HG03175 (cell line): ENCODE results near the gene REEP5.

Experiments used
- ATAC-seq: cut with Tn5 transposase; IDR thresholded peaks from one replicate; pipeline ENCODE4 v1.9.1; 2021; ENCODE audit warnings: mild to moderate bottlenecking, moderate library complexity; ENCODE audit not compliant: unreplicated experiment

Gene REEP5

DNA sequence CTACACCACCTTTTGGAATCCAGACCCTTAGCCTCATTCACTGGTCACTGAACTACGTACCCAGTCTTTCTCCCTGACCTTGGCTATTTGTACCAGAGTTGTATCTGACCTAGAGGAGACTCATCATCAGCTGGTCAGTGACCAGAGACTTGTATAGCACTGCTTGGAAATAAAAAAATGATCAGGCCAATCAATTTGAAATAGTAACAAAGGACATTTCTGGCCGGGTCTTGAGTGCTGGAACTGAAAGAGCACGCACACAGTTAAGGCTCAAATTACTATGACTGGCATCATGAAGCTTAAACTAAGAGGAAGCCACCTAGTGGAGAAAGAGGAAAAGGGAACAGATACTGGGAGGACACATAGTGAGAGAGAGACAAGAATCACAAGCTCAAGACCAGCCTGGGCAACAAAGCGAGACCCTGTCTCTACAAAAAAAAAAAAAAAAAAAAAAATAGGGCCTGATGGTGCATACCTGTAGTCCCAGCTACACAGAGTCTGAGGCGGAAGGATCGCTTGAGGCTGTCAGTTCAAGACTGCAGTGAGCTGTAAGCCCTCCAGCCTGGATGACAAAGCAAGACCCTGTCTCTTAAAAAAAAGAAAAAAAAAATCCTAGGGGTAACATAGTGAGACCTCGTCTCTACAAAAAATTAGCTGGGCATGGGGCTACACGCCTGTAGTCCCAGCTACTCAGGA is 73.8 kb downstream of the REEP5 start:
- peak; percentile 100 for ATAC-seq

DNA sequence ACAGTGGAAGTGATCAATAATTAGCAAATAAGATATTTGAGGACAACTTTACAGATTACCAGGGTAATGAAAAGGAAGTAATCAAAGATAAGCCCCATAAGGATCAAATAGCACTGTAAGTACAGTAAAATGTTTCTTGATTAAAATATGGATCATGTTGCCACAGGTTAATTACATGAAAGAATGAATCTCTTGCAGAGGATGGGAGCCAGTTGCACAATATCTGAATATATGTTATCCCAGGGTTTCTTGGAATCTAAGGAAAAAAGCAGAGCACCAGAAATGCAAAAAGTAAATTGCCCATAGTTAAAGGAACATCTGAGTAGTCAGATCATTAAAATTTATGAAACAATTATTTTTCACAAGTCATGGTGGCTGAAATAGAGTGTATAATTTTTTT is 74.7 kb downstream of the REEP5 start:
- no peak for ATAC-seq

DNA sequence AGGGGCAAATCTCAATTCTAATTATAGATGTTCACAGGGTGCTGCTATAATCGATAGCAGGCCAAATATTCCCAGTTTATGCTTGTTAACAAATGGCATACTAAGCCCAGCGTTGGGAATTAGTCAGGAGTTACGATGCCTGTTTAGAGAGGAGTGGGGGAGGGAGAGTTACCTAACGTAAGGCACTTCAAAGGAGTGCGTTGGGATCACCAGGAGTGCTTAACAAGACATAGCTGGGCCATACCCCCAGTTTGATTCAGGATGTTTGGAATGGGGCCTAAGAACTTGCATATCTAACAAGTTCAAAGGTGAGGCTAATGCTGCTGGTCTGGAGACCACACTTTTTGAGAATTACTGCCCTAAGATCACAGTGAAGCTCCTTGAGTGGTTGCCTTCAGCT is 75.5 kb downstream of the REEP5 start:
- no peak for ATAC-seq

DNA sequence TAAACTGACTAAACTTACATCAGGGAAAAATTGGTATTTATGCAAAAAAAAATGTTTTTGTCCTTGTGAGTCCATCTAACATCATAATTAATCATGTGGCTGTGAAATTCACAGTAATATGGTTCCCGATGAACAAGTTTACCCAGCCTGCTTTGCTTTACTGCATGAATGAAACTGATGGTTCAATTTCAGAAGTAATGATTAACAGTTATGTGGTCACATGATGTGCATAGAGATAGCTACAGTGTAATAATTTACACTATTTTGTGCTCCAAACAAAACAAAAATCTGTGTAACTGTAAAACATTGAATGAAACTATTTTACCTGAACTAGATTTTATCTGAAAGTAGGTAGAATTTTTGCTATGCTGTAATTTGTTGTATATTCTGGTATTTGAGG is 77.5 kb downstream of the REEP5 start:
- ATAC-seq, result no peak

DNA sequence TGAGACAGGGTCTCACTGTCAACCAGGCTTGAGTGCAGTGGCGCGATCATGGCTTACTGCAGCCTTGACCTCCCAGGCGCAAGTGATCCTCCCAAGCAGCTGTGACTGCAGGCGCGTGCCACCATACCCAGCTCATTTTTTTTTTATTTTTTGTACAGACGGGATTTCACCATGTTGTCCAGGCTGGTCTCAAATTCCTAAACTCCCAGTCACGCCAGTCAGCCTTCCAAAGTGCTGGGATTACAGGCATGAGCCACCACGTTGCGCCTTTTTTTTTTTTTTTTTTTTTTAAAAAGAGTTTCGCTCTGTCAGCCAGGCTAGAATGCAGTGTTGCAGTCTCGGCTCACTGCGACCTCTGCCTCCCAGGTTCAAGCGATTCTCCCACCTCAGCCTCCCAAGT is 88.1 kb downstream of the REEP5 start:
- no peak for ATAC-seq

DNA sequence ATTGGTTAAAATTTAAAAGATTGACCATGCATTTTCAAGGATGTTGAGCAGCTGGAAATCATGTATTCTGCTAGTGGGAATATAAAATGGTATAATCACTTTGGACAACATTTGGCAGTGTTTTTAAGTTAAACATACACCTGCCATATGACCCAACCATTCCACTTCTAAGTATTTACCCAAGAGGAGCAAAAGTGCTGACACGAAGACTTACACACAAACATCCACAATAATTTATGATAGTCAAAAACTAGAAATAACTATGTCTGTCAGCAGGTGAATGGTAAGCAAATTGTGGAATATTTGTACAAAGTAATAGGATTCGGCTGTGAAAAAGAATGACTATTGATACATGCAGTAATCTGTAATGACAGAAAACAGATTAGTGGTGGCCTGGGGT is 91.6 kb downstream of the REEP5 start:
- no peak for ATAC-seq
